Endothelial cell of umbilical vein (primary cell): ENCODE data around the gene NFIC. TPM values are rescaled to one million over a fixed set of nuclear protein-coding genes. Genes with fewer than 3 reads are reported as not detected.
"Not testable (repeated sequence)": the region's sequence is repeated elsewhere in the genome, so short reads cannot be mapped to it uniquely, and the experiment has no call there.

Experiments used
- BruUV-seq: library from RNA; stranded (reverse); fragments of 400-500 nt; replicated peaks from 2 replicates; lab custom pipeline; 2021; lab: Mats Ljungman, UMichigan
- CTCF ChIA-PET: fragments of 300-600, 350-600 bp; sonication (Branson Sonifier 250); formaldehyde crosslinking; loops from one replicate; lab custom pipeline; 2021; ENCODE audit warnings: antibody characterized with exemption, inconsistent platforms; lab: Charles Lee
- POLR2A ChIA-PET: fragments of 300-600, 350-600 bp; sonication (Branson Sonifier 250); formaldehyde crosslinking; loops from one replicate; lab custom pipeline; 2021; ENCODE audit warnings: antibody characterized with exemption, inconsistent platforms; lab: Charles Lee
- DNase-seq: peaks from one replicate; pipeline ENCODE4 v3.0.0-alpha.2; 2011; ENCODE audit warnings: low read depth, low spot score
- FAIRE-seq: peaks from 2 replicates; lab custom pipeline; 2011; peaks lifted over from hg19 to GRCh38; lab: Jason Lieb, UNC
- H2AFZ ChIP-seq: 2 replicates; pipeline ENCODE4 v1.6.0; 2012; ENCODE audit warnings: low read depth, low read length, control low read depth, inconsistent platforms
- H3K27ac ChIP-seq: 2 replicates; pipeline ENCODE4 v1.5.1; 2011; ENCODE audit warnings: low read depth, mild to moderate bottlenecking, control low read depth, low read length, moderate library complexity; ENCODE audit not compliant: insufficient read depth
- H3K27me3 ChIP-seq, 2 experiments: 2 replicates each; pipeline versions ENCODE4 v1.6.0 to v1.6.1; 2011; ENCODE audit warnings: low read length in 2 of 2, mixed read lengths in 1 of 2; ENCODE audit not compliant: control insufficient read depth in 2 of 2, insufficient read depth in 2 of 2
- H3K36me3 ChIP-seq, 2 experiments: 2 replicates in 1 of 2; 3 replicates in 1 of 2; pipeline ENCODE4 v1.5.1; 2011; ENCODE audit warnings: low read length in 2 of 2, mild to moderate bottlenecking in 1 of 2, moderate library complexity in 1 of 2; ENCODE audit not compliant: control insufficient read depth in 2 of 2, insufficient read depth in 2 of 2; ENCODE audit errors: extremely low read depth in 1 of 2
- H3K4me1 ChIP-seq: 3 replicates; pipeline ENCODE4 v1.5.1; 2011; ENCODE audit warnings: mild to moderate bottlenecking, low read length; ENCODE audit not compliant: control insufficient read depth, insufficient read depth; ENCODE audit errors: extremely low read depth
- H3K4me2 ChIP-seq: 2 replicates; pipeline ENCODE4 v1.6.1; 2011; ENCODE audit warnings: low read length, control low read depth, mixed read lengths; ENCODE audit not compliant: insufficient read depth
- H3K4me3 ChIP-seq, 3 experiments: fragments of 200-600 bp in 1 of 3; sonication (generic), shearing (Covaris generic) in 1 of 3; replicated peaks in 1 of 3; 2 replicates each; pipeline ENCODE4 v1.5.1; 2011 to 2016; ENCODE audit warnings: control low read depth in 3 of 3, low read length in 3 of 3, mild to moderate bottlenecking in 2 of 3, inconsistent platforms in 1 of 3, low read depth in 1 of 3, moderate library complexity in 1 of 3; ENCODE audit not compliant: insufficient read depth in 1 of 3
- H3K79me2 ChIP-seq: 2 replicates; pipeline ENCODE4 v1.6.0; 2012; ENCODE audit warnings: low read length, inconsistent platforms; ENCODE audit not compliant: control insufficient read depth, insufficient read depth
- H3K9ac ChIP-seq: replicated peaks from 2 replicates; pipeline ENCODE3; 2011; ENCODE audit warnings: low read length, control low read depth; ENCODE audit not compliant: insufficient read depth; ENCODE audit errors: extremely low read depth
- H3K9me1 ChIP-seq: replicated peaks from 3 replicates; pipeline ENCODE4 v1.6.0; 2011; ENCODE audit warnings: mild to moderate bottlenecking, low read length; ENCODE audit not compliant: control insufficient read depth, insufficient read depth; ENCODE audit errors: extremely low read depth
- H3K9me3 ChIP-seq: replicated peaks from 2 replicates; pipeline ENCODE4 v1.5.1; 2012; ENCODE audit warnings: low read length, inconsistent platforms; ENCODE audit not compliant: control insufficient read depth, insufficient read depth
- H4K20me1 ChIP-seq: replicated peaks from 2 replicates; pipeline ENCODE3; 2011; ENCODE audit warnings: mild to moderate bottlenecking, low read length; ENCODE audit not compliant: control insufficient read depth, insufficient read depth; ENCODE audit errors: extremely low read depth
- EZH2 ChIP-seq: IDR thresholded peaks from 2 replicates; pipeline ENCODE4 v1.6.1; 2012; ENCODE audit warnings: borderline replicate concordance, low read depth, mild to moderate bottlenecking, moderate library complexity, low read length, inconsistent platforms; ENCODE audit not compliant: severe bottlenecking
- FOS ChIP-seq: IDR thresholded peaks from 2 replicates; pipeline ENCODE4 v1.6.1; 2011; ENCODE audit warnings: mild to moderate bottlenecking, low read length, moderate library complexity, borderline replicate concordance; ENCODE audit not compliant: insufficient read depth
- GATA2 ChIP-seq: IDR thresholded peaks from 2 replicates; pipeline ENCODE4 v1.7.0; 2011; ENCODE audit warnings: low read depth, mild to moderate bottlenecking, moderate library complexity, mixed read lengths, low read length; ENCODE audit not compliant: insufficient read length, insufficient read depth
- JUN ChIP-seq: IDR thresholded peaks from 2 replicates; pipeline ENCODE4 v1.6.1; 2011; ENCODE audit warnings: borderline replicate concordance, low read depth; ENCODE audit not compliant: insufficient read length, insufficient read depth
- MYC ChIP-seq: IDR thresholded peaks from one replicate; pipeline ENCODE4 v1.6.1; 2011; ENCODE audit warnings: mild to moderate bottlenecking, low read depth, low read length
- POLR2A ChIP-seq: IDR thresholded peaks from 2 replicates; pipeline ENCODE4 v1.6.1; 2012; ENCODE audit warnings: low read depth, mild to moderate bottlenecking, control low read depth, low read length
- POLR2AphosphoS5 ChIP-seq: IDR thresholded peaks from 2 replicates; pipeline ENCODE4 v1.6.1; 2012; ENCODE audit warnings: low read depth, mild to moderate bottlenecking, control low read depth, low read length, moderate library complexity; ENCODE audit not compliant: insufficient read depth
- dilution Hi-C: fragments of 300-500 bp; cut with MboI; formaldehyde crosslinking; loops from one replicate; pipeline ENCODE4 v1.15.0; 2019; ENCODE audit warnings: low sequenced_read_pairs; ENCODE audit not compliant: extremely low pct_ligation_motif_present
- intact Hi-C: fragments of 100-400 bp; cut with micrococcal nuclease; formaldehyde crosslinking; loops from one replicate; pipeline ENCODE4 v1.10.0; 2022
- polyA plus RNA-seq, 4 experiments: library from polyadenylated mRNA; depleted of rRNA in 3 of 4; stranded (reverse) in 3 of 4; unstranded in 1 of 4; fragments of >200 nt; gene quantifications; 2 replicates each; pipeline versions ENCODE4 v1.2.1 to v1.2.3, GENCODE V29; 2011 to 2012; ENCODE audit warnings: missing spikeins in 1 of 4
- total RNA-seq: library from RNA; stranded (reverse); gene quantifications from 2 replicates; pipeline ENCODE4 v1.2.3, GENCODE V29; 2021
- TF ChIP-seq, protein P1 (sequence below), 2 donors: IDR thresholded peaks; 1 replicate in 1 of 2; 2 replicates in 1 of 2; pipeline ENCODE4 v1.5.1; 2011; ENCODE audit warnings: low read length in 2 of 2, mild to moderate bottlenecking in 2 of 2, moderate library complexity in 2 of 2, control low read depth in 1 of 2, inconsistent platforms in 1 of 2, low read depth in 1 of 2; ENCODE audit not compliant: insufficient read depth in 1 of 2; ENCODE audit errors: extremely low read depth in 1 of 2
- TF ChIP-seq, protein P2 (sequence below): IDR thresholded peaks from 2 replicates; pipeline ENCODE4 v1.6.1; 2011; ENCODE audit not compliant: insufficient read depth, insufficient read length

Gene NFIC
- total and polyA plus RNA-seq, 2 donors (not counting 3 experiments of a cell fraction or from before 2014, with no cell fraction given), result 11.4 to 133 TPM

DNA sequence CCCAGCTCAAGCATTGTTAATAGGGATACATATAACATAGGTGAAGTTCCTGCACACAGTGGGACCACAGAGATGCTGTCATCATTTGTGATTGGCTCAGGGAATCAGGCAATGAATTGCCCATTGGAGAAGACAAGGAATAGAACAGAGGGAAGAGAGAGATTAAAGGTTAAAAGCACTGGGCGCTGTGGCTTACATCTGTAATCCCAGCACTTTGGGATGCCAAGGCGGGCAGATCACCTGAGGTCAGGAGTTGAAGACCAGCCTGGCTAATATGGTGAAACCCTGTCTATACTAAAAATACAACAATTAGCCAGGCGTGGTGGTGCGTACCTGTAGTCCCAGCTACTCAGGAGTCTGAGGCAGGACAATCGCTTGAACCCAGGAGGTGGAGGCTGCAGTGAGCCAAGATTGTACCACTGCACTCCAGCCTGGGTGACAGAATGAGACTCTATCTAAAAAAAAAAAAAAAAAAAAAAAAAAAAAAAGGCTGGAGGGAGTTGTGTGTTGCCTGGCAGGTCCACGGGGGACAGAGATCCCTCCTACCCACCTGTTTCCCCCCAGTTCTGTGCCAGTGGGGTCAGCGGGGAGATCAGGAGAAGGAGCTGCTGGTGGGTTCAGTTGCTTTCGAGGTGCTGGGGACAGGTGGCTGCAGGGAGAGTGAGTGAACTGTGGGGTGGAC lies 31.5 kb upstream of the NFIC start:
- H3K9me1 ChIP-seq, H2AFZ ChIP-seq, H3K9ac ChIP-seq, H3K36me3 ChIP-seq, DNase-seq, H3K79me2 ChIP-seq, intact Hi-C loops, dilution Hi-C loops, H3K27ac ChIP-seq, POLR2A ChIA-PET, H3K4me2 ChIP-seq, BruUV-seq, H3K4me1 ChIP-seq, FAIRE-seq, H4K20me1 ChIP-seq, H3K27me3 ChIP-seq, H3K4me3 ChIP-seq, H3K9me3 ChIP-seq: not testable (repeated sequence)
- CTCF ChIA-PET, result interaction anchor here (0.6 to 3.2 kb wide), 6 partner anchors 13 to 138 kb away, joined by 3 to 16 read pairs (median 6); no protein-coding TSS in a partner anchor

DNA sequence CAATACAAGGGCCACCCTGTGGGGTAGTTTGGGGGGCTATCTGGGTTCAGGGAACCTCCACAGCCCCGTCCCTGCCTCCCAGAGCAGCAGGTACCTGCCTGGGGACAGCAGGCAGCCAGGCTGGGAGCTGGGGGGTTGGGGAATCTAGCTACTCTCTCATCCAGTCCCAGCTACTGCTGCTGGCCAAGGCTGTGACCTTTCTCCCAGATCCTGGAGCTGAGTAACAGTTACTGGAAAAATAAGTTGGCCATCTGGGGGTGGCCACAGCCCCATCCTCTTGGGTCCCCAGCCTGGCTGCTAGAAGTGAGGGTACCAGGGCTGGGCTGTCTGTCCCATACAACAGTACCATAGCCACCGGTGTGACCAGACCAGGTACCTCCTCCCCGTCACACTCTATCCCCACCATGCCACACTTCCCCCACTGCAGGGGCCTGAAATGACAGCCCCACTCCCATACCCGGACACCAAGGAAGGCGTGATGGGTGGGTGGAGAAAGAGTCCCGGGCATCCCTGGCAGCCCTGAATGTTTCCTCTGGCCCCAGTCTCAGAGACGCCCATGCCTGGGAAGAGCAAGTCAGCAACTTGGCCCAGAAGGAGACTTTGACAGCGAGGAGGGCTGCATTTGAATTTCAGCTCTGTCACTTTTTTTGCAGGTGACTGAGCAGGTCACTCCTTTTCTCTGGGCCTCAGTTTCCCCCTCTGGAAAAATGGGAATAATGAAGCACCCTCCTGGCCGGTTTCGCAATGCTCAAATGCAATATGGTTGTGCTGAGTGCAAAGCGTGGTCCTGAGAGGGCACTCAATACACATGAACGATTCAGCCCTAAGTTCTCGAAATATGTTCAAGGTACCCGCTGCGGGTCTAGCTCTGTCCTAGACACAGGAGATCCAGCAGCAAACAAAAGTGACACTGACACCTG lies 30.7 kb upstream of the NFIC start:
- Histone ChIP-seq H3K9ac (no peak overlapping the region), H3K4me2 (no peak overlapping the region), H3K79me2 (no peaks in the 10 kb centered on the region), H2AFZ (no peak overlapping the region), H3K27ac (no peak overlapping the region), H3K9me1 (no peaks in the 10 kb centered on the region), H3K9me3 (peaks cover 2% of the 10 kb centered on the region), H3K4me1 (no peaks in the 10 kb centered on the region), H3K4me3 (no peak overlapping the region), H3K27me3 (no peaks in the 10 kb centered on the region), H3K36me3 (no peaks in the 10 kb centered on the region), H4K20me1 (no peaks in the 10 kb centered on the region)
- TF ChIP-seq POLR2A (no peak), FOS (no peak), MYC (no peak), GATA2 (no peak), EZH2 (no peak), JUN (no peak), POLR2AphosphoS5 (no peak)
- TF ChIP-seq, protein P1, sequence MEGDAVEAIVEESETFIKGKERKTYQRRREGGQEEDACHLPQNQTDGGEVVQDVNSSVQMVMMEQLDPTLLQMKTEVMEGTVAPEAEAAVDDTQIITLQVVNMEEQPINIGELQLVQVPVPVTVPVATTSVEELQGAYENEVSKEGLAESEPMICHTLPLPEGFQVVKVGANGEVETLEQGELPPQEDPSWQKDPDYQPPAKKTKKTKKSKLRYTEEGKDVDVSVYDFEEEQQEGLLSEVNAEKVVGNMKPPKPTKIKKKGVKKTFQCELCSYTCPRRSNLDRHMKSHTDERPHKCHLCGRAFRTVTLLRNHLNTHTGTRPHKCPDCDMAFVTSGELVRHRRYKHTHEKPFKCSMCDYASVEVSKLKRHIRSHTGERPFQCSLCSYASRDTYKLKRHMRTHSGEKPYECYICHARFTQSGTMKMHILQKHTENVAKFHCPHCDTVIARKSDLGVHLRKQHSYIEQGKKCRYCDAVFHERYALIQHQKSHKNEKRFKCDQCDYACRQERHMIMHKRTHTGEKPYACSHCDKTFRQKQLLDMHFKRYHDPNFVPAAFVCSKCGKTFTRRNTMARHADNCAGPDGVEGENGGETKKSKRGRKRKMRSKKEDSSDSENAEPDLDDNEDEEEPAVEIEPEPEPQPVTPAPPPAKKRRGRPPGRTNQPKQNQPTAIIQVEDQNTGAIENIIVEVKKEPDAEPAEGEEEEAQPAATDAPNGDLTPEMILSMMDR (IDR thresholded peaks at IDR 0.05; ENCODE audit: extremely low read depth in 1 of 2, insufficient read depth in 1 of 2, low read depth in 1 of 2, low read length in 2 of 2), result no peak
- TF ChIP-seq, protein P2, sequence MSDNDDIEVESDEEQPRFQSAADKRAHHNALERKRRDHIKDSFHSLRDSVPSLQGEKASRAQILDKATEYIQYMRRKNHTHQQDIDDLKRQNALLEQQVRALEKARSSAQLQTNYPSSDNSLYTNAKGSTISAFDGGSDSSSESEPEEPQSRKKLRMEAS, result no peak
- ChIA-PET CTCF (interaction anchor here (1.0 to 3.2 kb wide), 6 partner anchors 12 to 149 kb away, joined by 3 to 16 read pairs (median 6); no protein-coding TSS in a partner anchor), POLR2A (no interaction called here)
- no peak for FAIRE-seq
- dilution Hi-C loops, result no loop called here
- intact Hi-C loops, result no loop called here
- DNase-seq, result no peak
- BruUV-seq, result no TSS peak
